ENCODE data around the gene LINGO3. TPM values are rescaled to one million over a fixed set of nuclear protein-coding genes. Genes with fewer than 3 reads are reported as not detected.

Gene LINGO3
- total RNA-seq, 2 donors from 2014 or later, result 0.20 to 1.0 TPM

- peaks cover 18% of the 10 kb centered on the region for H3K36me3 Mint-ChIP-seq (ENCODE audit: low read depth)
- Histone ChIP-seq H3K4me1 (ENCODE audit: control insufficient read depth, insufficient read depth, low read length) (no peaks in the 10 kb centered on the region), H3K36me3 (ENCODE audit: control insufficient read depth, insufficient read depth, low read length) (peaks cover 12% of the 10 kb centered on the region), H3K9me3 (ENCODE audit: control insufficient read depth, low read length) (no peaks in the 10 kb centered on the region), H3K27me3 (ENCODE audit: control insufficient read depth, insufficient read depth, low read length, poor library complexity, severe bottlenecking) (no peaks in the 10 kb centered on the region), H3K27ac (ENCODE audit: low read depth, low read length) (no peak overlapping the region), H3K4me3 (ENCODE audit: low read length) (no peak overlapping the region), H3K9ac (ENCODE audit: extremely low read depth, low read length, poor library complexity, severe bottlenecking) (no peak overlapping the region)
- no peak for TF ChIP-seq CTCF (conservative IDR thresholded peaks at IDR 0.05)
- no peaks in the 10 kb centered on the region for H3K9me3 Mint-ChIP-seq
- WGBS, 2 experiments (ENCODE audit: insufficient coverage in 1 of 2, insufficient read length in 1 of 2), result 94 to 96% methylated on average over 14 to 24 of the region's 24 CpGs
- H3K4me3 Mint-ChIP-seq, result no peak overlapping the region
- H3K27me3 Mint-ChIP-seq (ENCODE audit: insufficient read depth), result no peaks in the 10 kb centered on the region
- no peak overlapping the region for H3K27ac Mint-ChIP-seq
- DNase-seq, result no peak
- H3K4me1 Mint-ChIP-seq, result no peaks in the 10 kb centered on the region
Observed at GRCh38 chr19:2341244-2341751, 33.3 kb upstream of the LINGO3 start.

- no peak for TF ChIP-seq CTCF (conservative IDR thresholded peaks at IDR 0.05)
- no peak for DNase-seq
- no peak overlapping the region for H3K4me3 Mint-ChIP-seq
- Histone ChIP-seq H3K9me3 (ENCODE audit: control insufficient read depth, low read length) (no peaks in the 10 kb centered on the region), H3K9ac (ENCODE audit: extremely low read depth, low read length, poor library complexity, severe bottlenecking) (no peak overlapping the region), H3K27ac (ENCODE audit: low read depth, low read length) (no peak overlapping the region), H3K36me3 (ENCODE audit: control insufficient read depth, insufficient read depth, low read length) (peaks cover 13% of the 10 kb centered on the region), H3K27me3 (ENCODE audit: control insufficient read depth, insufficient read depth, low read length, poor library complexity, severe bottlenecking) (no peaks in the 10 kb centered on the region), H3K4me3 (ENCODE audit: low read length) (no peak overlapping the region), H3K4me1 (ENCODE audit: control insufficient read depth, insufficient read depth, low read length) (no peaks in the 10 kb centered on the region)
- H3K27me3 Mint-ChIP-seq (ENCODE audit: insufficient read depth), result no peaks in the 10 kb centered on the region
- H3K4me1 Mint-ChIP-seq, result no peaks in the 10 kb centered on the region
- H3K36me3 Mint-ChIP-seq (ENCODE audit: low read depth), result peaks cover 21% of the 10 kb centered on the region
- WGBS, 2 experiments (ENCODE audit: insufficient coverage in 1 of 2, insufficient read length in 1 of 2), result 92 to 93% methylated on average over 17 to 37 of the region's 38 CpGs
- H3K27ac Mint-ChIP-seq, result no peak overlapping the region
- H3K9me3 Mint-ChIP-seq, result peaks cover 5% of the 10 kb centered on the region
Observed at GRCh38 chr19:2340496-2341243, 32.7 kb upstream of the LINGO3 start.

- no peak overlapping the region for H3K4me3 Mint-ChIP-seq
Observed at GRCh38 chr19:2339644-2340310, 31.8 kb upstream of the LINGO3 start.

More at GRCh38 chr19:2339644-2340310, 31.8 kb upstream of the LINGO3 start:
- Mint-ChIP-seq H3K4me1 (no peaks in the 10 kb centered on the region), H3K27ac (no peak overlapping the region), H3K27me3 (ENCODE audit: insufficient read depth) (no peaks in the 10 kb centered on the region), H3K36me3 (ENCODE audit: low read depth) (peaks cover 26% of the 10 kb centered on the region), H3K9me3 (peaks cover 8% of the 10 kb centered on the region)
- no peaks in the 10 kb centered on the region for H3K9me3 ChIP-seq (ENCODE audit: control insufficient read depth, low read length)
- no peak overlapping the region for H3K4me3 ChIP-seq (ENCODE audit: low read length)
- no peak overlapping the region for H3K9ac ChIP-seq (ENCODE audit: extremely low read depth, low read length, poor library complexity, severe bottlenecking)
- TF ChIP-seq CTCF (conservative IDR thresholded peaks at IDR 0.05), result no peak
- no peaks in the 10 kb centered on the region for H3K4me1 ChIP-seq (ENCODE audit: control insufficient read depth, insufficient read depth, low read length)
- no peak overlapping the region for H3K27ac ChIP-seq (ENCODE audit: low read depth, low read length)
- H3K36me3 ChIP-seq (ENCODE audit: control insufficient read depth, insufficient read depth, low read length), result peaks cover 18% of the 10 kb centered on the region
- no peaks in the 10 kb centered on the region for H3K27me3 ChIP-seq (ENCODE audit: control insufficient read depth, insufficient read depth, low read length, poor library complexity, severe bottlenecking)
- 93 to 94% methylated on average over 39 to 52 of the region's 52 CpGs for WGBS, 2 experiments (ENCODE audit: insufficient coverage in 1 of 2, insufficient read length in 1 of 2)
- no peak for DNase-seq
